Skeletal muscle satellite cell (primary cell): Measurements from ENCODE around the gene C3orf52.

Experiments used
- H3K27me3 ChIP-seq: 2 replicates; pipeline ENCODE4 v1.7.0; 2013; ENCODE audit warnings: low read length; ENCODE audit not compliant: control insufficient read depth, insufficient read depth
- H3K36me3 ChIP-seq: 2 replicates; pipeline ENCODE4 v1.7.0; 2013; ENCODE audit warnings: mild to moderate bottlenecking, control low read depth, low read length; ENCODE audit not compliant: insufficient read depth
- H3K4me1 ChIP-seq: 2 replicates; pipeline ENCODE4 v1.7.0; 2013; ENCODE audit warnings: low read length; ENCODE audit not compliant: control insufficient read depth, insufficient read depth
- H3K4me2 ChIP-seq: 2 replicates; pipeline ENCODE4 v1.7.0; 2013; ENCODE audit warnings: mild to moderate bottlenecking, low read length
- H3K4me3 ChIP-seq: 2 replicates; pipeline ENCODE4 v1.7.0; 2013; ENCODE audit warnings: low read length
- H3K9ac ChIP-seq: 2 replicates; pipeline ENCODE4 v1.7.0; 2013; ENCODE audit warnings: mild to moderate bottlenecking, low read depth, low read length, moderate library complexity
- H3K9me3 ChIP-seq: replicated peaks from 2 replicates; pipeline ENCODE4 v1.7.0; 2013; ENCODE audit warnings: mild to moderate bottlenecking, control low read depth, low read length

Gene C3orf52

GRCh38 chr3:112132975-112133448, 46.8 kb downstream of the C3orf52 start, which contains the start of gene GCSAM:
GCSAM (minus strand) TSS chr3:112133248; CDS start chr3:112133120, 128 bp downstream.
- no peaks in the 10 kb centered on the region for H3K4me1 ChIP-seq
- no peaks in the 10 kb centered on the region for H3K27me3 ChIP-seq
- no peak within 1 kb of the TSS for H3K4me3 ChIP-seq
- H3K9me3 ChIP-seq = no peaks in the 10 kb centered on the region
- no peaks in the 10 kb centered on the region for H3K36me3 ChIP-seq
- no peak within 1 kb of the TSS for H3K4me2 ChIP-seq
- no peak within 1 kb of the TSS for H3K9ac ChIP-seq

GRCh38 chr3:112133626-112134334, 47.6 kb downstream of the C3orf52 start:
- Histone ChIP-seq H3K4me2 (no peak overlapping the region), H3K9ac (no peak overlapping the region), H3K4me3 (no peak overlapping the region), H3K36me3 (no peaks in the 10 kb centered on the region), H3K27me3 (no peaks in the 10 kb centered on the region), H3K9me3 (no peaks in the 10 kb centered on the region), H3K4me1 (no peaks in the 10 kb centered on the region)

DNA sequence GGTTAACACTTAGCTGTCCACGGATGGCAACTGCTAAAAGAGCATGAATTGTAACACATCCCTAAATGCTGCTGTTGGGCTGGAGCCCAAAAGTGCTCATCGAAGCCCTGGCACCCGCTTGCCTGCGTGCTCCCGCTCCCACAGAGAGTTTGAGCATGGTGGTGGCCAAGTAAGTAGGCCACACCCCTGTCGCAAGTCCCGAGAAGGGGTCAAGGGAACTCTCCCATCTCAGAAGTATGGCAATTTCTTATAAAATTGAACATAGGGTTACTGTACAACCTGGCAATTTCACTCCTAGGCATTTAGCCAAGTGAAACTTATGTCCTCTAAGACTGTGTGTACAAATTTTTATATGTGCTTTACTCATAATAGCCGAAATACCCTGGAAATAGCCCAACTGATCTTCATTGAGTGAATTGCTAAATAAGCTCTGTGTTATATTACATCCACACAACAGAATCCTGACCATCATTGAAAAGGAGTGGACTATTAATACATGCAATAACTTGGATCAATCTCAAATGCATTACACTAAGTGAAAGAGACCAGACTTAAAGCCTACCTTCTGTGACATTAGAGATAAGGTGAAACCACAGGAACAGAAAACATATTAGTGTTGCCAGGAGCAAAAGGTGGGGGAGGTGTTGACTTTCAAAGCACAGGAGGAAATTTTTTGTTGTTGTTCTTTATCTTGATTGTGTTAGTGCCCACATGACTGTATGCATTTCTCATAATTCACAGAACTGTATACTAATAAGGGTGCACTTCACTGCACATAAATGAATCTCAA, 48.3 kb downstream of the C3orf52 start:
- no peaks in the 10 kb centered on the region for H3K27me3 ChIP-seq
- no peaks in the 10 kb centered on the region for H3K4me1 ChIP-seq
- H3K4me3 ChIP-seq = no peak overlapping the region
- H3K4me2 ChIP-seq = no peak overlapping the region
- H3K9me3 ChIP-seq = no peaks in the 10 kb centered on the region
- no peaks in the 10 kb centered on the region for H3K36me3 ChIP-seq
- no peak overlapping the region for H3K9ac ChIP-seq

DNA sequence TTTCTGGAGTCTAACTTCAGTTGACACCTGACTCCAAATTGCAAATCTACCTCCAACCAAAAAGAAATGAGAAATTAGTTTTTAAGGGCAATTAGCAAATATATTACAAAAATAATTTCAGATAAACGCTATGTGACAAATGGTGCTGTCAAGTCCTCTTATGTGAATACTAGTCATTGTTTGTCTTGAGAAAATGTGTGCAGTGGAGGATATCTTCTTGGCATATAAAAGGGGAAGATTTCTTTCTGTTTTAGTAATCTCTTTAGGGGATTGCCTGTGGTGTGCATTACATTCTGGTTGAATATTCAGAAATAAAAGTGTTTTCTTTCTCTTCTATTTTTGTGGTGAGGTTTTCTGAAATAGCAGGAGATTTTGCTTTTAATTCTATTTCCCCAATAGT, 49.9 kb downstream of the C3orf52 start:
- Histone ChIP-seq H3K4me2 (no peak overlapping the region), H3K27me3 (no peaks in the 10 kb centered on the region), H3K4me1 (no peaks in the 10 kb centered on the region), H3K36me3 (no peaks in the 10 kb centered on the region), H3K4me3 (no peak overlapping the region), H3K9me3 (no peaks in the 10 kb centered on the region), H3K9ac (no peak overlapping the region)

GRCh38 chr3:112136959-112137693, 50.9 kb downstream of the C3orf52 start:
- Histone ChIP-seq H3K4me3 (no peak overlapping the region), H3K9ac (no peak overlapping the region), H3K36me3 (no peaks in the 10 kb centered on the region), H3K4me2 (no peak overlapping the region), H3K27me3 (no peaks in the 10 kb centered on the region), H3K9me3 (no peaks in the 10 kb centered on the region), H3K4me1 (no peaks in the 10 kb centered on the region)

DNA sequence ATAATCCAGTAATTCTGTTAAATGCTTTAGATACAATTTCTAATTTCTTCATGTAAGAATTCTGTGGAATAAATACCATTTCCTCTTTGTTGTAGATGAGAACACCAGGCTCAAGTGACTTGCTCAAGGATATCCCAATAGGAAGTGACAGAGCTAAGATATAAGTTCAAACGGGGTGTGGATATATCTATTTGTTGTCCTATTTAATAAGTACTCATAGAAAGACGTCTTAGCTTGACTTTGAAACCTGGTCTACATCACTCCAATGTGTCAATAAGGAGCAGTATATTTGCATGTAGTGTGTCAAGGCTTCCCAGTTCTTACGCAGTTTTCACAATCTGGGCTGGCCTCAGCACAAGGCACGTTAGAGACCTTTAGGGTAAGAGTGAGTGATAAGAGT, 51.6 kb downstream of the C3orf52 start:
- no peak overlapping the region for H3K9ac ChIP-seq
- H3K27me3 ChIP-seq = no peaks in the 10 kb centered on the region
- H3K36me3 ChIP-seq = no peaks in the 10 kb centered on the region
- H3K4me1 ChIP-seq = no peaks in the 10 kb centered on the region
- no peaks in the 10 kb centered on the region for H3K9me3 ChIP-seq
- no peak overlapping the region for H3K4me2 ChIP-seq
- no peak overlapping the region for H3K4me3 ChIP-seq

DNA sequence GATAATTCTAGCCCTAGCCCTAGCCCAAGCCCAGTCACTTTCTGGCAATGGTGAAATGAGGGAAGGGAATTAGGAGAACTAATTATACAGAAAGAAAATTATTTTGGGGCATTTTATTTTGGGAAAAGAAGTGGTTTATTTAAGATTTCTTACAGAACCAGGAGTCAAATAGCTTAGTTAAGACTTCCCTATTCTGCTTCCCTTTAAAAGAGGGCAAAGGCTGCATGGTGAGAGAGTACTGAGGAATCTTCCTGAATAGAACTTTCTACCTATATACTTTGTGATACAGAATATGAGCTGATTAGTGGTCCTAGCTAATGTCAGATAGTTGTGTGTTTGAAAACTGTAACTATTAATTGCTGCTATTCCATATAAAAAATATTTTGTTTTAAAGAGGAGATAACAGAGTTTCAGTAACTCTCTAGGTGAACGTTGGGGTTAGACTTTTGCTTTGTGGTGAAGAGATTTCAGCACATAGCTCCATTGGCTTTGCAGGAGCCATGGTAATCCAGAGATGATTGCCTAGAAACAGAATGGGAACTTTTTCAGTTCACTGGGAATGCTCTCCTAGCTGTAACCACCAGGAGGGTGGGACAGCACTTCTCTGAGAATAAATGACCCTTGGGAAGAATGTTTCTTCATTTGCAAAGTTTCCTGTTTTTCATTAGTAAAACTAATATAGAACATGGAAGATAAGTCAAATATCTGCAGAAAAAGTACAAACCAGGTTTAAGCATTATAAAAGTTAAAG, 52.2 kb downstream of the C3orf52 start:
- Histone ChIP-seq H3K36me3 (no peaks in the 10 kb centered on the region), H3K9ac (no peak overlapping the region), H3K4me3 (no peak overlapping the region), H3K9me3 (no peaks in the 10 kb centered on the region), H3K4me1 (no peaks in the 10 kb centered on the region), H3K27me3 (no peaks in the 10 kb centered on the region), H3K4me2 (no peak overlapping the region)

DNA sequence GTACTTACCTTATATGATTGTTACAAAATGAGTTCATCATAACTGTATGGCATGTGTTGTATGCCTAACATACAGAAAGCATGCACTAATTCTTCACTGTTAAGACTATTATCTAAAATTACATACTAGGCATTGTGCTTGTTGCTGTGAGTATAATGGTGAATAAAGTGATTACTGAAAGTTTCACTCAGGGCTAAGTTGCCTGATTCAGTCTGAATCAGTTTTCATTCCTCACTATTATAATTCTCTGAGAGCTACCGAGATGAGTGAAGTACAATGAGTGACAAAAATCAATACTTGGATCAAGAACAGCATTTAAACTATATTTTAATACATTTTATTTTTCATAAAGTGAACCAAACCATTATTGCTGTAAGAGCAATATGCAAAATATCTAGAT, 54.4 kb downstream of the C3orf52 start:
- Histone ChIP-seq H3K27me3 (no peaks in the 10 kb centered on the region), H3K4me3 (no peak overlapping the region), H3K36me3 (no peaks in the 10 kb centered on the region), H3K9ac (no peak overlapping the region), H3K4me1 (no peaks in the 10 kb centered on the region), H3K4me2 (no peak overlapping the region), H3K9me3 (no peaks in the 10 kb centered on the region)

DNA sequence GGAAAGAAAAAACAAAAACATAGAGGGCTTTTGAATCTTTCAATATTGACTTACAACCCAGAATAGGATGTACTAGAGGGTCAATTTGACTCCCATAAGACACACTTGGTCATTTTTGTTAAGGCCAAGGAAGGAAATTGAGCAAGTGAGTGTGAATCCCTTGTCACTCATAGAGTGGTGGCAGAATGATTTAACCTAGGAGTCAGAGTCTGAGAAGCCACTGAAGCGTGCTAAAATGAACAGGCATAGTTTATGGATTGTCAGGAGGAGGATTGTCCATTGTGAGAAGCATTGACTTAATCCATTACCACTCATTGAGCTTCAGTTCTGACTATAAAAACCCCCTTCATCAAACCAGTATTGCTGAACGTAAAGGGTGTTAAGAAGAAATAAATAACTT, 55.1 kb downstream of the C3orf52 start:
- Histone ChIP-seq H3K27me3 (no peaks in the 10 kb centered on the region), H3K36me3 (no peaks in the 10 kb centered on the region), H3K9me3 (no peaks in the 10 kb centered on the region), H3K9ac (no peak overlapping the region), H3K4me1 (no peaks in the 10 kb centered on the region), H3K4me2 (no peak overlapping the region), H3K4me3 (no peak overlapping the region)

DNA sequence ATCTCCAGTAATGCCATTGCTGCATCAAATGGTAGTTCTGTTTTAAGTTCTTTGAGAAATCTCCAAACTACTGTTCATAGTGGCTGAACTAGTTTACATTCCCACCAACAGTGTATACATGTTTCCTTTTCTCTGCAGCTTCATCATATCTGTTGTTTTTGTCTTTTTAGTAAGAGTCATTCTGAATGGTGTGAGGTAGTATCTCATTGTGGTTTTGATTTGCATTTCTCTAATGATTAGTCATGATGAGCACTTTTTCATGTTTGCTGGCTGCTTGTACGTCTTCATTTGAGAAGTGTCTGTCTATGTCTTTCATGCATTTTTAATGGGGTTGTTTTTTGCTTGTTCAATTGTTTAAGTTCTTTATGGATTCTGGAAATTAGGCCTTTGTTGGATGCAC, 57.1 kb downstream of the C3orf52 start:
- Histone ChIP-seq H3K36me3 (no peaks in the 10 kb centered on the region), H3K4me3 (no peak overlapping the region), H3K9ac (no peak overlapping the region), H3K4me2 (no peak overlapping the region), H3K27me3 (no peaks in the 10 kb centered on the region), H3K9me3 (no peaks in the 10 kb centered on the region), H3K4me1 (no peaks in the 10 kb centered on the region)

DNA sequence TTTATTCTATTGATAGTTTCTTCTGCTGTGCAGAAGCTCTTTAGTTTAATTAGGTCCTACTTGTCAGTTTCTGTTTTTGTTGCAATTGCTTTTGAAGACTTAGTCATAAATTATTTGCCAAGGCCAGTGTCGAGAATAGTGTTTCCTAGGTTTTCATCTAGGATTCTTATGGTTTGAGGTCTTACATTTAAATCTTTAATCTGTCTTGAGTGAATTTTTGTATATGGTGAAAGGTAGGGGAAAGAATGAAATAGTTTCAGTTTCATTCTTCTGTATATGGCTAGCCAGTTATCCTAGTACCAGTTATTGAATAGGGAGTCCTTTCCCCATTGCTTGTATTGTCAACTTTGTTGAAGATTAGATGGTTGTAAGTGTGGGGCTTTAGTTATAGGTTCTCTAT, 57.5 kb downstream of the C3orf52 start:
- Histone ChIP-seq H3K4me1 (no peaks in the 10 kb centered on the region), H3K9me3 (no peaks in the 10 kb centered on the region), H3K4me3 (no peak overlapping the region), H3K4me2 (no peak overlapping the region), H3K9ac (no peak overlapping the region), H3K27me3 (no peaks in the 10 kb centered on the region), H3K36me3 (no peaks in the 10 kb centered on the region)
